SK-N-SH (cell line): ENCODE results near the gene MAP3K2. TPM values are rescaled to one million over a fixed set of nuclear protein-coding genes. Genes with fewer than 3 reads are reported as not detected.

ENCODE experiments used
- CTCF ChIA-PET: fragments of 300-600, 350-600 bp; formaldehyde crosslinking; extraction: SDS; loops from one replicate; lab custom pipeline; 2021; lab: Yijun Ruan, JAX
- POLR2A ChIA-PET: fragments of 350-600 bp; sonication (Branson Sonifier 250); formaldehyde crosslinking; extraction: SDS; loops from one replicate; lab custom pipeline; 2020; ENCODE audit warnings: antibody characterized with exemption, inconsistent platforms; lab: Yijun Ruan, JAX
- DNase-seq: peaks from one replicate; pipeline ENCODE4 v3.0.0; 2012
- H2AFZ ChIP-seq: fragments of 200-600 bp; sonication (generic); 2 replicates; pipeline ENCODE4 v1.8.1; 2016; ENCODE audit warnings: antibody characterized with exemption, mild to moderate bottlenecking, low read depth
- H3F3A ChIP-seq: fragments of 200-600 bp; sonication (generic); replicated peaks from 2 replicates; pipeline ENCODE3; 2016; ENCODE audit warnings: antibody characterized with exemption, mild to moderate bottlenecking; ENCODE audit not compliant: insufficient read depth
- H3K27ac ChIP-seq, 2 experiments: fragments of 200-500 bp in 1 of 2; fragments of 200-600 bp in 1 of 2; sonication (Bioruptor generic) in 1 of 2; sonication (generic), shearing (Covaris generic) in 1 of 2; 2 replicates each; pipeline versions ENCODE4 v1.5.1 to v1.6.1; 2014 to 2016; ENCODE audit warnings: low read depth in 2 of 2, inconsistent platforms in 1 of 2, low read length in 1 of 2, mild to moderate bottlenecking in 1 of 2, mixed read lengths in 1 of 2
- H3K27me3 ChIP-seq: fragments of 200-600 bp; sonication (generic), shearing (Covaris generic); 2 replicates; pipeline ENCODE4 v1.6.1; 2016; ENCODE audit warnings: mixed run types; ENCODE audit not compliant: insufficient read depth
- H3K36me3 ChIP-seq, 2 experiments: fragments of 200-500 bp in 1 of 2; fragments of 200-600 bp in 1 of 2; sonication (Bioruptor generic) in 1 of 2; sonication (generic) in 1 of 2; replicated peaks in 1 of 2; 2 replicates each; pipeline versions ENCODE3 to v1.5.1; 2014 to 2016; ENCODE audit warnings: low read length in 1 of 2, mild to moderate bottlenecking in 1 of 2; ENCODE audit not compliant: insufficient read depth in 2 of 2, control insufficient read depth in 1 of 2
- H3K4me1 ChIP-seq, 2 experiments: fragments of 200-500 bp in 1 of 2; fragments of 200-600 bp in 1 of 2; sonication (Bioruptor generic) in 1 of 2; sonication (generic), shearing (Covaris generic) in 1 of 2; 2 replicates each; pipeline versions ENCODE4 v1.5.1 to v1.6.1; 2014 to 2016; ENCODE audit warnings: low read depth in 1 of 2, low read length in 1 of 2, mixed run types in 1 of 2; ENCODE audit not compliant: insufficient read depth in 2 of 2, control insufficient read depth in 1 of 2
- H3K4me2 ChIP-seq: fragments of 200-600 bp; sonication (generic), shearing (Covaris generic); 2 replicates; pipeline ENCODE4 v1.6.1; 2017; ENCODE audit warnings: mixed run types
- H3K4me3 ChIP-seq, 2 experiments: fragments of 200-500 bp in 1 of 2; fragments of 200-600 bp in 1 of 2; sonication (Bioruptor generic) in 1 of 2; sonication (generic), shearing (Covaris generic) in 1 of 2; 2 replicates each; pipeline versions ENCODE4 v1.5.1 to v1.8.1; 2014 to 2016; ENCODE audit warnings: low read depth in 2 of 2, inconsistent platforms in 1 of 2, low read length in 1 of 2, mild to moderate bottlenecking in 1 of 2, mixed read lengths in 1 of 2, moderate library complexity in 1 of 2
- H3K79me2 ChIP-seq: fragments of 200-600 bp; sonication (generic); 2 replicates; pipeline ENCODE4 v1.8.1; 2017; ENCODE audit warnings: mild to moderate bottlenecking; ENCODE audit not compliant: insufficient read depth
- H3K9ac ChIP-seq: fragments of 200-600 bp; sonication (generic); 2 replicates; pipeline ENCODE4 v1.6.1; 2017; ENCODE audit warnings: mixed run types
- H3K9me2 ChIP-seq: fragments of 200-600 bp; sonication (generic); 2 replicates; pipeline ENCODE4 v1.6.1; 2017; ENCODE audit warnings: mixed run types
- H3K9me3 ChIP-seq: fragments of 200-600 bp; sonication (generic); 2 replicates; pipeline ENCODE4 v1.6.1; 2017; ENCODE audit warnings: mixed run types, mild to moderate bottlenecking, moderate library complexity
- H4K20me1 ChIP-seq: fragments of 200-600 bp; sonication (generic); 2 replicates; pipeline ENCODE4 v1.6.1; 2017; ENCODE audit warnings: mild to moderate bottlenecking, mixed run types; ENCODE audit not compliant: insufficient read depth
- EP300 ChIP-seq, 2 experiments: IDR thresholded peaks; 2 replicates each; pipeline versions ENCODE4 v1.4.0 to v1.6.1; 2012; ENCODE audit warnings: borderline replicate concordance in 1 of 2, low read depth in 1 of 2, low read length in 1 of 2
- EZH2phosphoT487 ChIP-seq: fragments of 200-600 bp; sonication (generic); IDR thresholded peaks from 2 replicates; pipeline ENCODE4 v1.6.1; 2017; ENCODE audit warnings: low read depth, mixed run types, mild to moderate bottlenecking, antibody characterized with exemption, moderate library complexity, borderline replicate concordance
- FOSL2 ChIP-seq: IDR thresholded peaks from 2 replicates; pipeline ENCODE4 v1.4.0; 2012; ENCODE audit warnings: low read depth, mild to moderate bottlenecking, moderate library complexity, borderline replicate concordance
- FOXJ3 ChIP-seq: sonication (generic); formaldehyde crosslinking; IDR thresholded peaks from 2 replicates; pipeline ENCODE4 v1.5.1; 2020; ENCODE audit warnings: mild to moderate bottlenecking, missing genetic modification reagents
- FOXM1 ChIP-seq: IDR thresholded peaks from 2 replicates; pipeline ENCODE4 v1.4.0; 2012; ENCODE audit warnings: low read depth, mild to moderate bottlenecking
- GABPA ChIP-seq: IDR thresholded peaks from 2 replicates; pipeline ENCODE4 v1.4.0; 2012; ENCODE audit warnings: low read depth, mild to moderate bottlenecking
- JUND ChIP-seq: IDR thresholded peaks from 2 replicates; pipeline ENCODE4 v1.4.0; 2012
- NFIC ChIP-seq: IDR thresholded peaks from 2 replicates; pipeline ENCODE4 v1.4.0; 2012; ENCODE audit warnings: borderline replicate concordance
- NRF1 ChIP-seq: IDR thresholded peaks from 2 replicates; pipeline ENCODE4 v1.6.1; 2012; ENCODE audit warnings: low read depth, mild to moderate bottlenecking, low read length
- POLR2AphosphoS5 ChIP-seq: IDR thresholded peaks from 2 replicates; pipeline ENCODE4 v1.6.1; 2012; ENCODE audit warnings: low read depth, low read length
- RAD21 ChIP-seq: IDR thresholded peaks from 2 replicates; pipeline ENCODE4 v1.6.1; 2012; ENCODE audit warnings: mild to moderate bottlenecking, low read length
- RFX5 ChIP-seq: IDR thresholded peaks from 2 replicates; pipeline ENCODE4 v1.6.1; 2012; ENCODE audit warnings: mild to moderate bottlenecking, improper control_type of control experiment, low read length
- SMC3 ChIP-seq: IDR thresholded peaks from 2 replicates; pipeline ENCODE4 v1.6.1; 2012; ENCODE audit warnings: low read depth, low read length, improper control_type of control experiment
- TAF1 ChIP-seq: IDR thresholded peaks from 2 replicates; pipeline ENCODE4 v1.6.1; 2012; ENCODE audit warnings: low read depth, mild to moderate bottlenecking, low read length, moderate library complexity, borderline replicate concordance
- TCF12 ChIP-seq: IDR thresholded peaks from 2 replicates; pipeline ENCODE4 v1.4.0; 2012
- TEAD4 ChIP-seq: IDR thresholded peaks from 2 replicates; pipeline ENCODE4 v1.4.0; 2012; ENCODE audit warnings: mild to moderate bottlenecking, borderline replicate concordance; ENCODE audit not compliant: insufficient read depth
- YY1 ChIP-seq: IDR thresholded peaks from 2 replicates; pipeline ENCODE4 v1.4.0; 2012; ENCODE audit warnings: low read depth, mild to moderate bottlenecking
- ZBTB33 ChIP-seq: IDR thresholded peaks from 2 replicates; pipeline ENCODE4 v1.4.0; 2012; ENCODE audit warnings: low read depth, borderline replicate concordance
- WGBS: methylation state at CpG from one replicate; pipeline ENCODE4 v1.1.6; 2017; ENCODE audit warnings: low lambda C conversion rate; 5-methylcytosine and 5-hydroxymethylcytosine counted together
- polyA plus RNA-seq, 3 experiments: library from polyadenylated mRNA; depleted of rRNA; stranded (reverse); fragments of >200 nt; gene quantifications; 2 replicates each; pipeline ENCODE4 v1.2.3, GENCODE V29; 2012
- TF ChIP-seq, protein P1 (sequence below): IDR thresholded peaks from 2 replicates; pipeline ENCODE4 v1.6.1; 2012; ENCODE audit warnings: mild to moderate bottlenecking, low read depth, low read length, moderate library complexity
- TF ChIP-seq, protein P2 (sequence below): IDR thresholded peaks from 2 replicates; pipeline ENCODE4 v1.4.0; 2012; ENCODE audit warnings: low read depth, borderline replicate concordance
- TF ChIP-seq, protein P3 (sequence below): IDR thresholded peaks from 2 replicates; pipeline ENCODE4 v1.4.0; 2012; ENCODE audit warnings: low read depth

Gene MAP3K2
- polyA plus RNA-seq, 1 of the 3 experiments (the other 2 are of a cell fraction): 2.7 TPM

DNA sequence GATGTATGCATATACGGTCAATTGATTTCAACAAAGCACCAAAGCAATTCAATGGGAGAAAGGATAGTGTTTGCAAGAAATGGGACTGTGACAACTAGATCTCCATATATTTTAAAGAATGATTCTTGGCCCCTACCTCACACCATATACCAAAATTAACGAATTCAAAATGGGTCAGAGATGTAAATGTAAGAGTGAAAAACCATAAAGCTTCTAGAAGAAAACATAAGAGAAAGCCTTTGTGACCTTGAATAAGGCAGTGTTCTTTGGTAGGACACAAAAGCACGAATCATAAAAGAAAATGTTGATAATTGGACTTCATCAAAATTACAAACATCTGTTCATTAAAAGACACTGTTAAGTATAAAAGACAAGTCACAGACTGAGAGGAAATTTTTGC lies 25.4 kb upstream of the MAP3K2 start:
- DNase-seq: no peak
- TF ChIP-seq FOXM1 (no peak), RFX5 (no peak), YY1 (no peak), GABPA (no peak), EZH2phosphoT487 (no peak)
- TF ChIP-seq, protein P1, sequence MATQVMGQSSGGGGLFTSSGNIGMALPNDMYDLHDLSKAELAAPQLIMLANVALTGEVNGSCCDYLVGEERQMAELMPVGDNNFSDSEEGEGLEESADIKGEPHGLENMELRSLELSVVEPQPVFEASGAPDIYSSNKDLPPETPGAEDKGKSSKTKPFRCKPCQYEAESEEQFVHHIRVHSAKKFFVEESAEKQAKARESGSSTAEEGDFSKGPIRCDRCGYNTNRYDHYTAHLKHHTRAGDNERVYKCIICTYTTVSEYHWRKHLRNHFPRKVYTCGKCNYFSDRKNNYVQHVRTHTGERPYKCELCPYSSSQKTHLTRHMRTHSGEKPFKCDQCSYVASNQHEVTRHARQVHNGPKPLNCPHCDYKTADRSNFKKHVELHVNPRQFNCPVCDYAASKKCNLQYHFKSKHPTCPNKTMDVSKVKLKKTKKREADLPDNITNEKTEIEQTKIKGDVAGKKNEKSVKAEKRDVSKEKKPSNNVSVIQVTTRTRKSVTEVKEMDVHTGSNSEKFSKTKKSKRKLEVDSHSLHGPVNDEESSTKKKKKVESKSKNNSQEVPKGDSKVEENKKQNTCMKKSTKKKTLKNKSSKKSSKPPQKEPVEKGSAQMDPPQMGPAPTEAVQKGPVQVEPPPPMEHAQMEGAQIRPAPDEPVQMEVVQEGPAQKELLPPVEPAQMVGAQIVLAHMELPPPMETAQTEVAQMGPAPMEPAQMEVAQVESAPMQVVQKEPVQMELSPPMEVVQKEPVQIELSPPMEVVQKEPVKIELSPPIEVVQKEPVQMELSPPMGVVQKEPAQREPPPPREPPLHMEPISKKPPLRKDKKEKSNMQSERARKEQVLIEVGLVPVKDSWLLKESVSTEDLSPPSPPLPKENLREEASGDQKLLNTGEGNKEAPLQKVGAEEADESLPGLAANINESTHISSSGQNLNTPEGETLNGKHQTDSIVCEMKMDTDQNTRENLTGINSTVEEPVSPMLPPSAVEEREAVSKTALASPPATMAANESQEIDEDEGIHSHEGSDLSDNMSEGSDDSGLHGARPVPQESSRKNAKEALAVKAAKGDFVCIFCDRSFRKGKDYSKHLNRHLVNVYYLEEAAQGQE: no peak
- TF ChIP-seq, all 33 proteins: peak for 0
- POLR2A ChIA-PET: no interaction called here
- Histone ChIP-seq H3K27me3 (no peaks in the 10 kb centered on the region), H3K4me3 (no peak overlapping the region), H3K79me2 (no peaks in the 10 kb centered on the region), H3K27ac (peak overlapping the region in 1 of 2 experiments; percentile 85; a peak in 2 of 4 replicates), H3K9ac (no peak overlapping the region), H4K20me1 (no peaks in the 10 kb centered on the region), H3K4me2 (no peak overlapping the region), H3K9me2 (no peaks in the 10 kb centered on the region), H2AFZ (no peak overlapping the region; the same call in 1 of the 2 replicates), H3K9me3 (no peaks in the 10 kb centered on the region), H3K36me3 (no peaks in the 10 kb centered on the region), H3F3A (peaks cover 44% of the 10 kb centered on the region), H3K4me1 (peaks cover 23 to 33% of the 10 kb centered on the region in 2 experiments; a peak in 3 of 4 replicates)
- 84% methylated on average over 3 of the region's 3 CpGs for WGBS
- CTCF ChIA-PET: interaction anchor here (0.7 to 1.8 kb wide), 4 partner anchors 66 to 216 kb away, joined by 3 to 9 read pairs (median 5); no protein-coding TSS in a partner anchor

DNA sequence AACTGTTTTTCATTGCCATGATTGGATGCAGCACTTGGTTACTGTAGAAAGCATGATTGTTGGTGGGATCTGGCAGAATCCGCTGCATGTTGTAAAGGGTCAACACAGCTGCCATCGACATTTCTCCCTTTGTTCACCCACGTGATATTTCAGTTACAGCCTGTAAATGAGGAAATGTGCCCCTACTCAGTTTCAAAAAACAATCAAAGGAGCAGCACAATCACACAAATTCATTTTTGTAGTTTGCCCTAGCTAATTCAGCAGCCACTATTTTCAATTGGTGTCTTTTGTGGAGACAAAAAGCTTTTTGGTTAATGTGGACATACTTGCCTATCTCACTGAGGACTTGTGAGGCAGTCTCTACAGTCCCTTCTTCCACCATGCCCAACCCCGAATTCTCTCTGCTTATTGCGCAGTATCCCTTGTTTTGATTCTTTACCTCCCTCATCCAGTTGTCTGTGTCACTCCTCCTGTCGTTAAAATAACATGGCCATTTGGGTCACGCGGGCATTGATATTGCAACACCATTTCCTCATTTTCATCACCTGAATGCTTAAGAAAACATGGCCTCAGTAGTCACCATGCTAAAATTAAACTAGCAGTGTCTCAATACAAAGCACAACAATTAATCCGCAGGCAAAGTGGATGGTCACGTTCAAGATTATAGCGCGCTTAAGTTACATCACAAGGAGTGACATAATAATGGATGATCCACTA lies 24.0 kb upstream of the MAP3K2 start:
- ChIA-PET CTCF (interaction anchor here (1.0 kb wide), 1 partner anchor 98 kb away, joined by 3 read pairs; no protein-coding TSS in a partner anchor), POLR2A (no interaction called here)
- H3K9ac ChIP-seq: 0 out of 2 replicates have a peak overlapping the region, but pooled peaks have one; percentile 58
- 91% methylated on average over 12 of the region's 12 CpGs for WGBS
- no peaks in the 10 kb centered on the region for H3K36me3 ChIP-seq
- H3K4me1 ChIP-seq: peaks cover 30 to 39% of the 10 kb centered on the region in 2 experiments
- H3K9me3 ChIP-seq: no peaks in the 10 kb centered on the region
- H3K27me3 ChIP-seq: no peaks in the 10 kb centered on the region
- no peaks in the 10 kb centered on the region for H3K79me2 ChIP-seq
- peak overlapping the region; percentile 51 to 86; a peak in 3 of 4 replicates for H3K27ac ChIP-seq
- no peaks in the 10 kb centered on the region for H4K20me1 ChIP-seq
- DNase-seq: no peak
- peak overlapping the region; percentile 59; the same call in 1 of the 2 replicates for H2AFZ ChIP-seq
- TF ChIP-seq SMC3: no peak
- no peak for TF ChIP-seq NRF1
- TF ChIP-seq EP300 (IDR thresholded peaks at IDR 0.05; ENCODE audit: borderline replicate concordance in 1 of 2, low read depth in 1 of 2, low read length in 1 of 2): no peak
- TF ChIP-seq, protein P2, sequence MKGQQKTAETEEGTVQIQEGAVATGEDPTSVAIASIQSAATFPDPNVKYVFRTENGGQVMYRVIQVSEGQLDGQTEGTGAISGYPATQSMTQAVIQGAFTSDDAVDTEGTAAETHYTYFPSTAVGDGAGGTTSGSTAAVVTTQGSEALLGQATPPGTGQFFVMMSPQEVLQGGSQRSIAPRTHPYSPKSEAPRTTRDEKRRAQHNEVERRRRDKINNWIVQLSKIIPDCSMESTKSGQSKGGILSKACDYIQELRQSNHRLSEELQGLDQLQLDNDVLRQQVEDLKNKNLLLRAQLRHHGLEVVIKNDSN: no peak
- TF ChIP-seq NFIC: no peak
- TF ChIP-seq FOXJ3 (CRISPR knock-in tag): no peak
- TF ChIP-seq RAD21: no peak
- TF ChIP-seq TEAD4: no peak
- TF ChIP-seq, protein P3, sequence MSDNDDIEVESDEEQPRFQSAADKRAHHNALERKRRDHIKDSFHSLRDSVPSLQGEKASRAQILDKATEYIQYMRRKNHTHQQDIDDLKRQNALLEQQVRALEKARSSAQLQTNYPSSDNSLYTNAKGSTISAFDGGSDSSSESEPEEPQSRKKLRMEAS: no peak
- no peak for TF ChIP-seq TAF1
- no peak for TF ChIP-seq TCF12
- TF ChIP-seq JUND: no peak
- no peak for TF ChIP-seq FOSL2
- TF ChIP-seq POLR2AphosphoS5: no peak
- no peak for TF ChIP-seq ZBTB33
- no peak overlapping the region; a peak in 1 of 4 replicates for H3K4me3 ChIP-seq
- H3F3A ChIP-seq: peaks cover 44% of the 10 kb centered on the region
- H3K4me2 ChIP-seq: peak overlapping the region; percentile 62
- no peaks in the 10 kb centered on the region for H3K9me2 ChIP-seq
